Measurements from ENCODE around the gene RPTOR.

The RPTOR gene

DNA sequence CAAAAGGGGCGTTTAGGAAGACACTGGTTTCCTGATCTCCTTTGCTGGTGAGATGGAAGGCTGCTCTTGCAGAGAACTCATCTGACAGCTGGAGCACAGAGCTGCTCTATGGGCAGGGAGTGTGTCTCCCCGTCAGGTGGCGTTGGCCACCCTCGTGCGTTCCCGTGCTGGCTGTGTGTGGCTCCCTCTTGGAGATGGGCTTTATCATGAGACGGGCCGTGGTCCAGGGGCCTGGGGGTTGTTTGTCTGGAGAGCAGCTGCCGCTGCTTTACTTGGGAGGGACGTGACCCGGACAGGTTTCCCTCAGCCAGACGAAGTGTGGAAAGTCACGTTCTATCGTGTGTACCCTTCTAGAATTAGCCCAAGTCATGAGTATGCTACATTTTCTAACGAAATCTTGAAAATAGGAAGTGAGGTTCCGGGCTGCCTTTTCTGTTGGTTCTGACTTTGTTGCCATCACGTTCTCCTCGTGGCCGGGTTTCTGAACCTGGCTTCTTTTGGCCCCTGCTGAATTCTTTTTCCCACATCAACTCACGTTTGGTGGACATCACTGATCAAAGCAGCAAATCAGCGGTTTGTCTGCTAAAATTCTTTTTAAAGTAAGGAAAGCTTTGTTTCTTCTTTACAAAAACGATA, 341.4 kb downstream of the RPTOR start:
- DNase-seq: no peak
- H4K5ac ChIP-seq (ENCODE audit: low read length): no peak overlapping the region
- H3K4me2 ChIP-seq (ENCODE audit: low read length): no peak overlapping the region
- H3K27ac ChIP-seq (ENCODE audit: low read depth, low read length): no peak overlapping the region
- H3K18ac ChIP-seq (ENCODE audit: low read length): no peak overlapping the region
- no peaks in the 10 kb centered on the region for H3K79me2 ChIP-seq (ENCODE audit: control insufficient read depth, insufficient read depth, low read length)
- no peak overlapping the region for H3K9ac ChIP-seq (ENCODE audit: low read length)
- no peaks in the 10 kb centered on the region for H3K79me1 ChIP-seq (ENCODE audit: low read length)
- no peak overlapping the region for H3K4ac ChIP-seq (ENCODE audit: low read depth, low read length)
- H2BK120ac ChIP-seq (ENCODE audit: low read depth, low read length): no peak overlapping the region
- H3K4me3 ChIP-seq (ENCODE audit: low read length): no peak overlapping the region
- H2BK5ac ChIP-seq (ENCODE audit: low read length): no peak overlapping the region
- H3K56ac ChIP-seq (ENCODE audit: low read length): no peak overlapping the region
- H2BK15ac ChIP-seq (replicated peaks; ENCODE audit: low read depth): no peak overlapping the region
- no peaks in the 10 kb centered on the region for H3K36me3 ChIP-seq (ENCODE audit: control insufficient read depth, insufficient read depth, low read length)
- no peak overlapping the region for H4K8ac ChIP-seq (ENCODE audit: low read depth, low read length)
- no peak overlapping the region for H2AK5ac ChIP-seq (ENCODE audit: low read length)
- no peaks in the 10 kb centered on the region for H3K4me1 ChIP-seq (ENCODE audit: control insufficient read depth, low read depth, low read length)
- WGBS (ENCODE audit: extremely low coverage, insufficient coverage, low lambda C conversion rate): no CpG with 5 or more reads among the region's 22 CpGs
- H3K27me3 ChIP-seq (ENCODE audit: insufficient read depth, low read length, poor library complexity): no peaks in the 10 kb centered on the region
- H3K23ac ChIP-seq (ENCODE audit: low read length): no peak overlapping the region

DNA sequence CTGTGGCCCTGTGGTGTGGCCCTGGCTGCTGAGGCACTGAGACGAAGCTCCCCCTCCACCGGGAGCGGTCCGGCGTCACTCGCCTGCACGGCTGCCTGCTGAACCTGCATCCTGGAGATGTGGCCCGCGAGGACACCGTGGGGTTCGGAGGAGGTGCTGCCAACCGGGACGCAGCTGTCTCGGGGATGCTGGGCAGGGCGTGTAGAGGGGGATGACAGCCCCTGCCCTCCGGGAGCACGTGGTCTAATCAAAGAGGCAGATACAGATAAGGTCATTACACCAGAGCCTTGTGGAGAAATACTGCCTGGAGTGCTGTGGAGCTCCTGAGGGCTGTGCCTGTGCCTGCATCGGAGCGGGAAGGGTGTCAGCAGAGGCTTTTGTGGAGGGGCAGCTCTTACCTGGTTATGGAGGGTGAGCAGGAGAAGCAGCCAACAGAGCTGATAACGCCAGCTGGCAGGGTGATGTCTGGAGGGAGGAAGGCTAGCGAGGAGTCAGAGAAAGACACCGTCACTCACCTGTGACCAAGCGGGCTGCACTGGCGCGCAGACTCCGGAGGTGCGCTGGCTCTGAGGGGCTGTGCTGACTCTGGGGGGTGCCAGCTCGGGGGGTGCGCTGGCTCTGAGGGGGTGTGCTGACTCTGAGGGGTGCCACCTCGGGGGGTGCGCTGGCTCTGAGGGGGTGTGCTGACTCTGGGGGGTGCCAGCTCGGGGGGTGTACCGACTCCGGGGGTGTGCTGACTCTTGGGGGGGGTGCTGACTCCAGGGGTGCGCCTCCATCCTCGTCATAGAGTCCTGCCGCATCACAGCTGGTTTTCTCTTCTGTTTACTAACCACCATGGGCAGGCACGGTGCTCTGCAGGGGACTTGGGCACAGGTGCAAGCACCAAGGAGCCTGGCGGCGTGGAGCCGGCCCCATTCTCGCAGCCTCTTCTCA, 342.3 kb downstream of the RPTOR start:
- Histone ChIP-seq H3K79me2 (ENCODE audit: control insufficient read depth, insufficient read depth, low read length) (no peaks in the 10 kb centered on the region), H2BK5ac (ENCODE audit: low read length) (no peak overlapping the region), H3K18ac (ENCODE audit: low read length) (no peak overlapping the region), H3K23ac (ENCODE audit: low read length) (no peak overlapping the region), H3K56ac (ENCODE audit: low read length) (no peak overlapping the region), H4K5ac (ENCODE audit: low read length) (no peak overlapping the region), H3K4ac (ENCODE audit: low read depth, low read length) (no peak overlapping the region), H3K27me3 (ENCODE audit: insufficient read depth, low read length, poor library complexity) (no peaks in the 10 kb centered on the region), H3K36me3 (ENCODE audit: control insufficient read depth, insufficient read depth, low read length) (no peaks in the 10 kb centered on the region), H3K4me3 (ENCODE audit: low read length) (no peak overlapping the region), H3K9ac (ENCODE audit: low read length) (no peak overlapping the region), H4K8ac (ENCODE audit: low read depth, low read length) (no peak overlapping the region), H3K4me1 (ENCODE audit: control insufficient read depth, low read depth, low read length) (no peaks in the 10 kb centered on the region), H2AK5ac (ENCODE audit: low read length) (no peak overlapping the region), H2BK120ac (ENCODE audit: low read depth, low read length) (no peak overlapping the region), H2BK15ac (replicated peaks; ENCODE audit: low read depth) (no peak overlapping the region), H3K4me2 (ENCODE audit: low read length) (no peak overlapping the region), H3K27ac (ENCODE audit: low read depth, low read length) (no peak overlapping the region), H3K79me1 (ENCODE audit: low read length) (no peaks in the 10 kb centered on the region)
- no CpG with 5 or more reads among the region's 42 CpGs for WGBS (ENCODE audit: extremely low coverage, insufficient coverage, low lambda C conversion rate)
- DNase-seq: no peak

DNA sequence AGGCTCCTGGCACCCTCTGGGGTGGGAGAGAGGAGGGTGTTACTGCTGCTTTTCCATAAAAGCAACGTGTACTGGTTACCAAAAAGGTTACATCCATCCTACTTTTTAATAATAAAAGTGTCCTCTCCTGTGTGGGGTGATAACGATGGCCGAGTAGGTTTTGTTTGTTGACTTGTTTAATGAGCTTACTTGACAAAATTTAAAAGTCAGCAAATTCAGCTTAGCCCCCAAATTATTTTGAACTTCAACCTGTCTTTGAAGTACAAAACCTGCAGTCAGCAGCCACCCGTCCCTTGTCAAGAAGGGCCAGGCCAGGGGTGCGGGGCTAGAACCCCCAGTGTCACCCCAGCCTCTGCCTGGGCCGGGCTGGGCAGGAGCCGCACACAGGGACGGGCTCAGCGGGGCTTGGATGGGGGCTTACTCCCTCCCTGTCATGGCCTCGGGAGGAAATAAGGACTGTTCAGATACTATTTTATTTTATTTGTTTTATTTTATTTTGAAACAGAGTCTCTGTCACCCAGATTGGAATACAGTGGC, 343.1 kb downstream of the RPTOR start:
- no peak overlapping the region for H3K4ac ChIP-seq (ENCODE audit: low read depth, low read length)
- no peaks in the 10 kb centered on the region for H3K27me3 ChIP-seq (ENCODE audit: insufficient read depth, low read length, poor library complexity)
- no peaks in the 10 kb centered on the region for H3K4me1 ChIP-seq (ENCODE audit: control insufficient read depth, low read depth, low read length)
- H2BK120ac ChIP-seq (ENCODE audit: low read depth, low read length): no peak overlapping the region
- no peak overlapping the region for H3K23ac ChIP-seq (ENCODE audit: low read length)
- H3K56ac ChIP-seq (ENCODE audit: low read length): no peak overlapping the region
- no peak overlapping the region for H2AK5ac ChIP-seq (ENCODE audit: low read length)
- no peak overlapping the region for H2BK15ac ChIP-seq (replicated peaks; ENCODE audit: low read depth)
- H3K79me1 ChIP-seq (ENCODE audit: low read length): no peaks in the 10 kb centered on the region
- no peak overlapping the region for H3K9ac ChIP-seq (ENCODE audit: low read length)
- no peak overlapping the region for H3K4me3 ChIP-seq (ENCODE audit: low read length)
- H2BK5ac ChIP-seq (ENCODE audit: low read length): no peak overlapping the region
- H3K18ac ChIP-seq (ENCODE audit: low read length): no peak overlapping the region
- no peaks in the 10 kb centered on the region for H3K36me3 ChIP-seq (ENCODE audit: control insufficient read depth, insufficient read depth, low read length)
- no peaks in the 10 kb centered on the region for H3K79me2 ChIP-seq (ENCODE audit: control insufficient read depth, insufficient read depth, low read length)
- WGBS (ENCODE audit: extremely low coverage, insufficient coverage, low lambda C conversion rate): no CpG with 5 or more reads among the region's 10 CpGs
- no peak overlapping the region for H3K4me2 ChIP-seq (ENCODE audit: low read length)
- DNase-seq: no peak
- no peak overlapping the region for H4K5ac ChIP-seq (ENCODE audit: low read length)
- H4K8ac ChIP-seq (ENCODE audit: low read depth, low read length): no peak overlapping the region
- no peak overlapping the region for H3K27ac ChIP-seq (ENCODE audit: low read depth, low read length)

DNA sequence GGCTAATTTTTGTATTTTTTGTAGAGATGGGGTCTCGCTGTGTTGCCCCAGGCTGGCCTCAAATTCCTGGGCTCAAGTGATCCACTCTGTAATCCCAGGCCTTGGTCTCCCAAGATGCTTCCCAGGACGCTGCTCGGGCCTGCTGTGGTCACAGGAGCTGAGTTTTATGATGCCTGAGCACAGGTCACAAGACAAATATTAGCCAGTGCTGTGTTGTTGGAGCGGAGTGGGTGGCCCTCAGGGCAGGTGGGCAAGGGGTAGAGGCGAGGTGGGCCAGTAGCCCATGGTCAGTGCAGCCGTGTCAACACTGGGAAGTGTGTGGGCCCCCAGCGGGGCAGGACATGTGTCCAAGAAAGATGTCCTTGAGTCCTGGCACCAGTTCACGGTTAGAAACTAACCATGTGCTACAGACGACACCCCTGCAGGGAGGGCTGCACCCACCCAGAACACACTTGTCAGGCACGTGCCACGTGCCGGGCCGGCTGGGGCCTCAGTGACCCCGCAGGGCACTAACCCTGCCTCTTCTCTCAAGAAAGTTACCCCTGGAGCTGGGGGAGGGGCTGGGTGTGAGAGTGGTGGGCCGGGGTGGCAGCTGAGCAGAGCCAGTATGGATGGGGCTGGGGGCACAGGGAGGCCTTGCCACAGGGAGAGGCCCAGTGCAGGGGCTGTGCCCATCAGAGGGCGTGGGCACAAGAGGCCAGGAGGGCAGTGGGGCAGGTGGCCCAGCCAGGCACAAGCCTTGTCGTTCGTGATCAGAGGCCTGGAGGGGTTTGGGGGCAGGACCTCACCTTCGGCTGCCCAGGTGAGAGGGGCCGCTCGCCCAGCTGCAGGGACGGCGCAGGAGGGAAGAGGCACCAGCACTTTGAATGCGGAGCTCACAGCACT, 343.9 kb downstream of the RPTOR start:
- no peak overlapping the region for H3K27ac ChIP-seq (ENCODE audit: low read depth, low read length)
- no peaks in the 10 kb centered on the region for H3K36me3 ChIP-seq (ENCODE audit: control insufficient read depth, insufficient read depth, low read length)
- no peak overlapping the region for H3K9ac ChIP-seq (ENCODE audit: low read length)
- H2AK5ac ChIP-seq (ENCODE audit: low read length): no peak overlapping the region
- H3K56ac ChIP-seq (ENCODE audit: low read length): no peak overlapping the region
- H3K4ac ChIP-seq (ENCODE audit: low read depth, low read length): no peak overlapping the region
- no peak overlapping the region for H3K18ac ChIP-seq (ENCODE audit: low read length)
- H4K5ac ChIP-seq (ENCODE audit: low read length): no peak overlapping the region
- no peaks in the 10 kb centered on the region for H3K79me2 ChIP-seq (ENCODE audit: control insufficient read depth, insufficient read depth, low read length)
- H3K27me3 ChIP-seq (ENCODE audit: insufficient read depth, low read length, poor library complexity): no peaks in the 10 kb centered on the region
- no peak overlapping the region for H2BK120ac ChIP-seq (ENCODE audit: low read depth, low read length)
- H3K79me1 ChIP-seq (ENCODE audit: low read length): no peaks in the 10 kb centered on the region
- no peak overlapping the region for H2BK5ac ChIP-seq (ENCODE audit: low read length)
- no peak overlapping the region for H4K8ac ChIP-seq (ENCODE audit: low read depth, low read length)
- no peak for DNase-seq
- no peak overlapping the region for H3K4me2 ChIP-seq (ENCODE audit: low read length)
- H3K4me1 ChIP-seq (ENCODE audit: control insufficient read depth, low read depth, low read length): no peaks in the 10 kb centered on the region
- no peak overlapping the region for H3K23ac ChIP-seq (ENCODE audit: low read length)
- WGBS (ENCODE audit: extremely low coverage, insufficient coverage, low lambda C conversion rate): no CpG with 5 or more reads among the region's 24 CpGs
- no peak overlapping the region for H2BK15ac ChIP-seq (replicated peaks; ENCODE audit: low read depth)
- H3K4me3 ChIP-seq (ENCODE audit: low read length): no peak overlapping the region

DNA sequence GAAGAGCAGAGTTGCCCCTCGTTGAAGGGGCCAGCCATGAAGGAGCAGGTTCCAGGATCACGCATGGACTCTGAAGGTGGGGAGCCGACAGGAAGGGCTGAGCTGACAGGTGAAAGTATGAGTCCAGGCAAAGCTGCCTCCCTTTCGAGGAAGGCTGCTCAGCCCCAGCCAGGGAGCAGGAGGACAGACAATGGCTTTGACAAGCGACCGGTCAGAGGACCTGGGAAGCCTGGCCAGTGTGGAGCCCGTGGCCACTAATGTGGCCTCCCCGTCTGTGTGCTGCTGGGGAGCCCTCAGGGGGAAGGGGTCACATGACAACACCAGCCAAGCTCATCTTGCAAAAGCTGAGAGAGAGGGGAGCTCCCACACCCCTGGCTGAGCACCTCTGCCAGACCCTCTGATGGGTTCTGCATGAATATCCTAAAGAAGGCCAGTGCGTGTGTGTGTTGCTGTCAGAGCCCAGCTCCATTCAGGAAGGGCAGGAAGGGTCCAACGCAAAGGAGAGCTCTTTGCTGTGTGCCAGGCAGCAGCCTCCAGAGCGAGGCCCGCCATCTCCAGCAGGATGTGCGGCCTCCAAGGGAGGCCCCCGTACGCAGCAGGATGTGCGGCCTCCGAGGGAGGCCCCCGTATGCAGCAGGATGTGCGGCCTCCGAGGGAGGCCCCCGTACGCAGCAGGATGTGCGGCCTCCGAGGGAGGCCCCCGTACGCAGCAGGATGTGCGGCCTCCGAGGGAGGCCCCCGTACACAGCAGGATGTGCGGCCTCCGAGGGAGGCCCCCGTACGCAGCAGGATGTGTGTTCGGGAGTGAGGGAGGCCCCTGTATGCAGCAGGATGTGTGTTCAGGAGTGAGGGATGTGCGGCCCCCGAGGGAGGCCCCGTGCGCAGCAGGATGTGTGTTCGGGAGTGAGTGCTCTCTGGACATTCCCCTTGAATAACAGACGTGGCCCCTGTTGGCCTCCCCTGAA, 344.9 kb downstream of the RPTOR start:
- H3K27ac ChIP-seq (ENCODE audit: low read depth, low read length): no peak overlapping the region
- H3K9ac ChIP-seq (ENCODE audit: low read length): no peak overlapping the region
- no peak overlapping the region for H3K56ac ChIP-seq (ENCODE audit: low read length)
- H3K23ac ChIP-seq (ENCODE audit: low read length): no peak overlapping the region
- no peak overlapping the region for H4K8ac ChIP-seq (ENCODE audit: low read depth, low read length)
- no peak overlapping the region for H3K4me3 ChIP-seq (ENCODE audit: low read length)
- H3K4ac ChIP-seq (ENCODE audit: low read depth, low read length): no peak overlapping the region
- H3K18ac ChIP-seq (ENCODE audit: low read length): no peak overlapping the region
- no peaks in the 10 kb centered on the region for H3K79me2 ChIP-seq (ENCODE audit: control insufficient read depth, insufficient read depth, low read length)
- no peaks in the 10 kb centered on the region for H3K79me1 ChIP-seq (ENCODE audit: low read length)
- H2BK15ac ChIP-seq (replicated peaks; ENCODE audit: low read depth): no peak overlapping the region
- H3K36me3 ChIP-seq (ENCODE audit: control insufficient read depth, insufficient read depth, low read length): no peaks in the 10 kb centered on the region
- no peak overlapping the region for H2AK5ac ChIP-seq (ENCODE audit: low read length)
- no peaks in the 10 kb centered on the region for H3K4me1 ChIP-seq (ENCODE audit: control insufficient read depth, low read depth, low read length)
- no peak overlapping the region for H3K4me2 ChIP-seq (ENCODE audit: low read length)
- H4K5ac ChIP-seq (ENCODE audit: low read length): no peak overlapping the region
- H2BK5ac ChIP-seq (ENCODE audit: low read length): no peak overlapping the region
- DNase-seq: no peak
- no CpG with 5 or more reads among the region's 40 CpGs for WGBS (ENCODE audit: extremely low coverage, insufficient coverage, low lambda C conversion rate)
- H3K27me3 ChIP-seq (ENCODE audit: insufficient read depth, low read length, poor library complexity): no peaks in the 10 kb centered on the region
- H2BK120ac ChIP-seq (ENCODE audit: low read depth, low read length): no peak overlapping the region

Measured in mesendoderm (in vitro differentiated cells).